ENCODE data around the gene IGF1. TPM values are rescaled to one million over a fixed set of nuclear protein-coding genes. Genes with fewer than 3 reads are reported as not detected.

The IGF1 gene
- total and polyA plus RNA-seq, 8 donors = 15.7 to 99.9 (median 25.7) TPM

DNA sequence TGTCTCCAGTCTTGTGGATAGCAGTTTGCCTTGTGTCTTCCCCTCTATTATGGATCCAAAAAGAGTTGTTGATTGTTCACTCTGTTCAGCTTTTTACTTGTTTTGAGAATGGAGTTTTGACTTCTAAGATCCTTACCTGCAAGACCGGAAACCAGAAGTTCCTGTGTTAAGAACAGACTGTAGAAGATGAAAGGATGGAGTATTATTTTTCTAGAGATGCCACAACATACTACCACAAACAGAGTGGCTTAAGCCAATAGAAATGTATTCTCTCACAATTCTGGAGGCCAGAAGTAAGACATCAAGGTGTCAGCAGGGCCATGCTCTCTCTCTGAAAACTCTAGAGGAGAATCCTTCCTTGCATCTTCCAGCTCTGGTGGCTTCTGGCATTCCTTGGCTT is 95.0 kb downstream of the IGF1 start:
- ATAC-seq = no peak
- Histone ChIP-seq H3K27me3 (no peaks in the 10 kb centered on the region), H3K9me3 (peaks cover 0 to 12% of the 10 kb centered on the region in 2 donors), H3K36me3 (no peaks in the 10 kb centered on the region), H3K4me1 (peaks cover 0 to 3% of the 10 kb centered on the region in 2 donors), H3K4me3 (no peak overlapping the region), H3K27ac (no peak overlapping the region)
- DNase-seq = no peak
- intact Hi-C loops (cut with DNase I) = no loop called here
- no peak for TF ChIP-seq CTCF (IDR thresholded peaks at IDR 0.05)

DNA sequence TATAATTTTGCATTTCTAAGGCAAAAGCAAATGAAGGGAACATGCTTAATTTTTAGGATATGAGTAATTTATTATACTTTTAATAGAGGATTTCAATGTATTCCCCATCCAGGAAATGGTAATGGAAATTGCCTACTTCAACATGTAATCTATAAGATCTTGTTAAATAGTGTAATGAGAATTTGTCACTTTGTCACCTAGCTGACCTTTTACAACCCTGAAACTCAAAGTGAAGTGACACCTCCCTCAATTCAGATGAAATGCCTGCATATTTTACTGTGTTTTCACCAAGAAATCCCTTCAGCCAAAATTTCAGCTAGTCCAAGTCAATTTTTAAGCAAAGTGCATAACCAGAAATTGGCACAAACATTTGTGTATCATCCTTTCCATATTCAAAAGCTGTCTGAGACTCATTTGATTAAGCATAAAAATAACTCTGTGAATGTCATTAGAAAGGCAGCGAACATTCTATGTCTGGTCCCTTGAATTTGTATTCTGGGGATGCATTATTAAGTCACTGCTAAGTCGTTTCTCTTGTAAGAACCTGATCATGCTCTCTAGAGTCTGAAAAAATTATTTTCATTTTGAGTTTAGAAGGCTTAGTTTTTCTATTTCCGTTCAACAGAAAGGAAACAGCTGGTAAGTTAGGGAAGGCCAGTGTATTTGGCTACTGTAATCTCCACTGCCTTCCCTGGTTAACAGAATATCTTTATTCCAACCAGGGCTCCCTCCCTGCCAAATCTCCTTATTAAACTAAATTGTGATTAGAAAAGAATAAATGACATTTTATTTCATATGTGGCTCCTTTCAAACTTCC is 100.8 kb downstream of the IGF1 start:
- Histone ChIP-seq H3K27ac (no peak overlapping the region), H3K4me3 (no peak overlapping the region), H3K4me1 (no peaks in the 10 kb centered on the region), H3K9me3 (peaks cover 0 to 10% of the 10 kb centered on the region in 2 donors), H3K27me3 (no peaks in the 10 kb centered on the region), H3K36me3 (no peaks in the 10 kb centered on the region)
- no peak for ATAC-seq
- intact Hi-C loops (cut with DNase I) = no loop called here
- no peak for DNase-seq
- no peak for TF ChIP-seq CTCF (IDR thresholded peaks at IDR 0.05)

- ATAC-seq = no peak
- no peak overlapping the region for H3K4me3 ChIP-seq
- H3K4me1 ChIP-seq = no peaks in the 10 kb centered on the region
- H3K27ac ChIP-seq = no peak overlapping the region
- no peak for TF ChIP-seq CTCF (IDR thresholded peaks at IDR 0.05)
- no peaks in the 10 kb centered on the region for H3K36me3 ChIP-seq
- no peaks in the 10 kb centered on the region for H3K9me3 ChIP-seq
- DNase-seq = no peak
- H3K27me3 ChIP-seq = no peaks in the 10 kb centered on the region
- intact Hi-C loops (cut with DNase I) = no loop called here
These were observed 103.6 kb downstream of the IGF1 start for GRCh38 chr12:102376781-102377180.

GRCh38 chr12:102376181-102376747 is 104.1 kb downstream of the IGF1 start:
- no peak for TF ChIP-seq CTCF (IDR thresholded peaks at IDR 0.05)
- peak in 1 of 4 donors; percentile 33 for DNase-seq
- H3K36me3 ChIP-seq = no peaks in the 10 kb centered on the region
- no peak overlapping the region for H3K27ac ChIP-seq
- H3K9me3 ChIP-seq = no peaks in the 10 kb centered on the region
- H3K4me1 ChIP-seq = no peaks in the 10 kb centered on the region
- H3K27me3 ChIP-seq = no peaks in the 10 kb centered on the region
- H3K4me3 ChIP-seq = no peak overlapping the region
- intact Hi-C loops (cut with DNase I) = no loop called here
- peak; percentile 83 for ATAC-seq

GRCh38 chr12:102374190-102374589 is 106.2 kb downstream of the IGF1 start:
- H3K36me3 ChIP-seq = no peaks in the 10 kb centered on the region
- intact Hi-C loops (cut with DNase I) = no loop called here
- no peak for TF ChIP-seq CTCF (IDR thresholded peaks at IDR 0.05)
- no peaks in the 10 kb centered on the region for H3K9me3 ChIP-seq
- ATAC-seq = no peak
- no peak overlapping the region for H3K27ac ChIP-seq
- H3K4me1 ChIP-seq = no peaks in the 10 kb centered on the region
- H3K4me3 ChIP-seq = no peak overlapping the region
- no peak for DNase-seq
- no peaks in the 10 kb centered on the region for H3K27me3 ChIP-seq
